Astrocyte of the spinal cord (primary cell): ENCODE measurements around the gene IL11RA.

ENCODE experiments used
- DNase-seq: peaks from one replicate; pipeline ENCODE4 v3.0.0; 2011; ENCODE audit warnings: low read depth, low spot score
- H3K4me3 ChIP-seq: 2 replicates; pipeline ENCODE4 v1.5.1; 2011; ENCODE audit warnings: low read depth, mild to moderate bottlenecking, low read length, moderate library complexity
- CTCF ChIP-seq: IDR thresholded peaks from 2 replicates; pipeline ENCODE4 v1.5.1; 2012; ENCODE audit warnings: low read depth, mild to moderate bottlenecking, low read length, inconsistent platforms
- in situ Hi-C: cut with HindIII; loops from 2 replicates; pipeline ENCODE4 v1.10.0; 2017; ENCODE audit warnings: low sequenced_read_pairs

The IL11RA gene

GRCh38 chr9:34669809-34670562 lies 18.0 kb downstream of the IL11RA start:
- DNase-seq: no peak
- H3K4me3 ChIP-seq: no peak overlapping the region
- in situ Hi-C loops: no loop called here
- no peak for TF ChIP-seq CTCF

GRCh38 chr9:34671307-34671706 lies 19.3 kb downstream of the IL11RA start:
- H3K4me3 ChIP-seq: no peak overlapping the region
- DNase-seq: no peak
- no peak for TF ChIP-seq CTCF
- in situ Hi-C loops: no loop called here

GRCh38 chr9:34674440-34674839 lies 22.5 kb downstream of the IL11RA start:
- in situ Hi-C loops: no loop called here
- no peak overlapping the region for H3K4me3 ChIP-seq
- TF ChIP-seq CTCF: no peak
- DNase-seq: no peak

GRCh38 chr9:34675048-34675714 lies 23.2 kb downstream of the IL11RA start:
- no peak overlapping the region for H3K4me3 ChIP-seq
- DNase-seq: peak; percentile 63
- in situ Hi-C loops: no loop called here
- peak; percentile 96 for TF ChIP-seq CTCF

GRCh38 chr9:34675869-34676268 lies 23.9 kb downstream of the IL11RA start:
- H3K4me3 ChIP-seq: no peak overlapping the region
- TF ChIP-seq CTCF: no peak
- no peak for DNase-seq
- in situ Hi-C loops: no loop called here

GRCh38 chr9:34684145-34684544 lies 32.2 kb downstream of the IL11RA start:
- no peak for DNase-seq
- in situ Hi-C loops: no loop called here
- TF ChIP-seq CTCF: no peak
- no peak overlapping the region for H3K4me3 ChIP-seq
